Left kidney (tissue), 2 donors: ENCODE results near the gene WHAMM. TPM values are rescaled to one million over a fixed set of nuclear protein-coding genes. Genes with fewer than 3 reads are reported as not detected.
"Not testable (repeated sequence)": the region's sequence is repeated elsewhere in the genome, so short reads cannot be mapped to it uniquely, and the experiment has no call there.

Source experiments
- DNase-seq: peaks from one replicate; pipeline ENCODE4 v3.0.0-alpha.2; 2013
- polyA plus RNA-seq: library from polyadenylated mRNA; unstranded; fragments of 120-200 nt; gene quantifications from one replicate; pipeline ENCODE4 v1.2.1, GENCODE V29; 2013; ENCODE audit not compliant: insufficient read length

Gene WHAMM
- polyA plus RNA-seq, 1 donor = 16.1 TPM

GRCh38 chr15:82839136-82839535 is 29.7 kb downstream of the WHAMM start:
- DNase-seq = no peak

- DNase-seq = no peak
Observed at GRCh38 chr15:82840166-82840565, 30.7 kb downstream of the WHAMM start.

GRCh38 chr15:82843566-82843965 is 34.1 kb downstream of the WHAMM start:
- no peak for DNase-seq

- no peak for DNase-seq
Observed at GRCh38 chr15:82845686-82846085, 36.3 kb downstream of the WHAMM start.

- DNase-seq = no peak
Observed at GRCh38 chr15:82846621-82847020, 37.2 kb downstream of the WHAMM start.

- DNase-seq = no peak
Observed at GRCh38 chr15:82847703-82848102, 38.3 kb downstream of the WHAMM start.

GRCh38 chr15:82848241-82848993 is 39.0 kb downstream of the WHAMM start:
- DNase-seq = no peak

- peak; percentile 85 for DNase-seq
Observed at GRCh38 chr15:82849556-82850512, 40.4 kb downstream of the WHAMM start.

GRCh38 chr15:82850731-82851130 is 41.3 kb downstream of the WHAMM start:
- DNase-seq = no peak

GRCh38 chr15:82851306-82851850 is 42.0 kb downstream of the WHAMM start:
- DNase-seq = no peak

- no peak for DNase-seq
Observed at GRCh38 chr15:82851981-82852511, 42.6 kb downstream of the WHAMM start.

- no peak for DNase-seq
Observed at GRCh38 chr15:82852941-82853561, 43.6 kb downstream of the WHAMM start.

- DNase-seq = no peak
Observed at GRCh38 chr15:82854554-82854953, 45.1 kb downstream of the WHAMM start.

GRCh38 chr15:82855286-82856100 is 46.1 kb downstream of the WHAMM start:
- DNase-seq = no peak

- DNase-seq = no peak
Observed at GRCh38 chr15:82856397-82857170, 47.2 kb downstream of the WHAMM start.

- no peak for DNase-seq
Observed at GRCh38 chr15:82858932-82859331, 49.5 kb downstream of the WHAMM start.

- DNase-seq = no peak
Observed at GRCh38 chr15:82862886-82863285, 53.5 kb downstream of the WHAMM start.

- DNase-seq = no peak
Observed at GRCh38 chr15:82864967-82865366, 55.5 kb downstream of the WHAMM start.

GRCh38 chr15:82865581-82865980 is 56.2 kb downstream of the WHAMM start:
- not testable (repeated sequence) for DNase-seq

- DNase-seq = not testable (repeated sequence)
Observed at GRCh38 chr15:82865981-82866380, 56.6 kb downstream of the WHAMM start.
